NT2/D1 (cell line): ENCODE measurements around the gene MYO1E.

ENCODE experiments used
- SUZ12 ChIP-seq: IDR thresholded peaks from 2 replicates; pipeline ENCODE4 v1.6.1; 2011; ENCODE audit not compliant: insufficient read length, insufficient read depth; ENCODE audit errors: extremely low read depth
- YY1 ChIP-seq: IDR thresholded peaks from 2 replicates; pipeline ENCODE4 v1.6.1; 2011; ENCODE audit not compliant: insufficient read length, insufficient read depth
- ZNF274 ChIP-seq: IDR thresholded peaks from 2 replicates; pipeline ENCODE4 v1.6.1; 2011; ENCODE audit warnings: mild to moderate bottlenecking, low read depth, low read length

- no peak for TF ChIP-seq YY1
- no peak for TF ChIP-seq ZNF274
- TF ChIP-seq SUZ12 = no peak
These were observed 44.1 kb upstream of the MYO1E start for GRCh38 chr15:59416816-59417215.
